Measurements from ENCODE around the gene POU2F1.

Gene POU2F1

DNA sequence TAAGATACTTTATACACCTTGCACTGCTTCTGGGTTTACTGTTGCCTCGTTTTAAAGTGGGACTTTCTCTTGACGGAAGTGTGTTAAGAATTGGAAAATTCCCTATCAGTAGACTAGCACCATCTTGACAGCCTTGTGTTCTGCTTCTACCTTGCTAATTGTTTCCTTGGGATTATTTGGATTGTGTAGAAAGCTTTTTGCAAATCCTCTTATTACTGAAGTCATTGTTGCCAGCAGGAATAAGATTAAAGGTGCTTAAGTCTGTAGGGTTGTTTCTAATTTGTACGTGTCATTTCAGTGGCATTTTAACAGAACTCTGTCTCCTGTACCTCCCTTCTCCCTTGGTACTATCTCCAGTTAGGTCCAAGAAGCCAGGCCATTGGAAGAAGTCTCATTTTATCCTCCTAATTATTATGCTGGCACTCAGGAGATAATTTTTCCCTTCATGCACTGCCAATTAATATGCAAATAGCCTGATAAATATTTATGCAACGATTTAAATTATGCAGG is 107.7 kb downstream of the POU2F1 start:
- DNase-seq, result no peak

DNA sequence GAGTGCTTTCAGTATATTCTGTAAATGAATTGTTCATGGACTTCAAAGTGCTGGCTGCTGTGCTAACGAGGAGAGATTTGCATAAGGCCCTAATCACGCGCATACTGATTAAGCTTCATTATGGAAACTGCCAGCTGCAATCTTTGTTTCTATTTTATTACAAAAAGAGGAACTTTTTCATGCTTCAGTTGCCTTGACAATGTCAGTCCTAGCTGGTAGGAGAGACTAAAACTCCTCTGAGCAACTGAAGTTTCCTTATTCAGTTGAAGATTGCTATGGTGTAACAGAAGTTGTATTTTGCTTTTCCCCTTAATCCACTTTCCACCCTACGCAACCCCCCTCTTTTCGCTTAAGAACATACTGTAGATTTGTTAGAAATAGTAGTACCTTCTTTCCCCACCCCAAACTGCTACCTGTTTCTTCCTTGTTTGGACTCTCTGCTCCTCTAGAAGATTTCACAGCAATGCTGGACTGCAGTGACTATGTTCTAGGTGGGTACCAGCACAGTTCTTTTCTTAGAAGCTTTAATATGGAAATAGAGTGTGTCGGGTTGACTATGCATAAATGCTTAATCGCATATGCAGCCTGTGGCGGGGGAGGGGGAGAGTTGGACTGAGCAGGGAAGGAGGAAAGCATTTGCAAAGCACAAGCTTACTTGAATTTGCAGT is 108.3 kb downstream of the POU2F1 start:
- DNase-seq, result no peak

DNA sequence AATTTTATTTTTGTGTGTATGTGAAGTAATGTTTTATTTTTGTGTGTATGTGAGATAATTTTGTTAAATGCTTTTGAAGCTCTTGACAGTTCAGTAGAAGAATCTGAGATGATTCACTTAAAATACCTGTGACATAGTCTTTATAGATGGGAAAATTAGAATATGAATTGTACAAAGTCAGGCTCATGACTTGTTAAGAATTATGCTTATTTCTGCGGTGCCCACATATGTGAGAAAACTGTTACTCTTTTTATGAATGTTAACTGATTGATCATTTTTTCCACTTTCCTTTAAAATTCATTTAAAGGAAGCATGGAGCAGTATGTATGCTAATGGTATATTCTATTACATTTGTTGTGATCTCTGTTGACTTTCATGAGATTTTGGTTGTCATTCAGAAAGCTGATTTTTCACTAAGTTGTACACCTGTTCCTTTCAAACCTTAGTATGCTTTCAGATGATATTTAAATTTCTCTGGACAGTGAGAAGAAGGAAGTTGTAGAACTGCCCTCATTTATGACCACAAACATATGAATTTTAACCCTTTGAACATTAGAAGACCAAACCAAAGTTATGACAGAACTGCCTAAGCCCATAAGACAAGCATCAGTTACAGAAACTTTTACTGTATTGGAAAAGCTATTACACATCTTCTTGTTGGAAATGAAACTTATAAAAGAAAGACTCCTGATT is 110.1 kb downstream of the POU2F1 start:
- DNase-seq, result no peak

DNA sequence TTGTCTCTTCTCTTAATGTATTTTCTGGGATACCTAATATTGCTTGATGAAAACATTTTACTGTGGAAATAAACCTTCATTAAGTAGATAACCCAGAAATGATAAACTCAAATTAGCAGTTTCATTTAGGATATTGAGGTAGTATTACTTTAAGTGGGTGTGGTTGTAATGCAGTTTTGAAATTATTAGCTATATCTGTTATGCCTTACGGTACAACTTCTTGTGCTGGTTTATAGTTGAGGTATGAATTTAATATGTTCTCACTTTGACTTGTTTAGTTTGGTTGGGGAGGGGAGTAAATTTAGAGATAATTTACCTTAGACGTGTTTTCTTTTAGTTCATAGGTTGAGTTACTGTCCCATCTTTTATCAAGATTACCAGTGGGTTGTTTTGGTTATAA is 111.0 kb downstream of the POU2F1 start:
- DNase-seq, result no peak

DNA sequence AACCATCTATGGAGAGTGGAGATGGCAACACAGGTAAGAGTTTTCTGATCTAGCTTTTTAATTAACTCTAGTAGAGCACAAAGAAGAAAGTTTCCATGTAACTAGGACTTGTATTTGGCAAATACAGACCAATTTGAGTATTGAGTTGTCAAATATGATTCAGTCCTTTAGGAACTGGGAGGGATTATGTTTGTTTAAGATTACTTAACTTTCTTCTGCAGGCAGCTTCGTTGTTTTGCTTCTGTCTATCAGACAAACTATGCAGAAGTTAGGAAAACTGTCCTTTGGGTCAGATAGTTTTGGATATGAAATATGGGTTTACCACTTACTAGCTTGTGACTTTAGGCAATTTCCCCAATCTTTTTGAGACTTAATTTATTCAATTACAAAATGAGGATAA is 111.8 kb downstream of the POU2F1 start:
- DNase-seq, result no peak

DNA sequence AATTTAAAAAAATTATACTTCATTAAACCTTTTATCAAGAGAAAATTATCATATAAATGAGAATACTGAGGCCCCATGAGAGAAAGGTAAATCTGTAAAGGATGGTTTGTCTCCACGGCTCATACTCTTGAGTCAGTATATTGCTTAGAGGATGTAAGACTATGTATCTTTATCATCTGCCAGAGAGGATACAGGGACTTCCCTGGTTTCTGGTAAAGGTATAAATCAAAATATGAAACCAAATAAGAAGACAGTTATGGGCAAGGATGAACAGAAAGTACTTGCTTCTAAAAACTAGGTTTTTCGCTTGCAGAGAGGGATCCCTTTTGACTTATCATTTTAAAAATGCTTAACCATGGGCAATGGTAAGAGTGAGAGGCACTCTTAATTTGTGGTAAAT is 112.4 kb downstream of the POU2F1 start:
- DNase-seq, result no peak

DNA sequence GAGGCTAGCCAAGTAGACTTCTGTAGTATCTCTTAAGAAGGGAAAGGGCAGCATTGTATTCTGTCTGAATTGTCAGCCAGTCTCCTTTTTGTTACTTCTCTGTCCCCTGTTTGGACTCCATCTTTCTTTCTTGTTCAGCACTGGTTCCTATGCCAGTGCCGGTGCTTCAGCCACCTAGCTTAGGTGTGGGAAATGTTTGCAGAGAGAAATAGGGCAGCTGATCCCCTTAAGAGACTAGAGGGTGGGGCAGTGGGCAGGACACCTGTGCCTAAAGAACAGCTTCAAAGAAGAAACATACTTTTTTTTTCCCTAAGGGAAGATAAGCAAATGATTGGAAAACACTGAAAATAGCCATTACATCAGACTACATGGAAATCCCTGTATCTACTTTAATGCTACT is 113.0 kb downstream of the POU2F1 start:
- no peak for DNase-seq

DNA sequence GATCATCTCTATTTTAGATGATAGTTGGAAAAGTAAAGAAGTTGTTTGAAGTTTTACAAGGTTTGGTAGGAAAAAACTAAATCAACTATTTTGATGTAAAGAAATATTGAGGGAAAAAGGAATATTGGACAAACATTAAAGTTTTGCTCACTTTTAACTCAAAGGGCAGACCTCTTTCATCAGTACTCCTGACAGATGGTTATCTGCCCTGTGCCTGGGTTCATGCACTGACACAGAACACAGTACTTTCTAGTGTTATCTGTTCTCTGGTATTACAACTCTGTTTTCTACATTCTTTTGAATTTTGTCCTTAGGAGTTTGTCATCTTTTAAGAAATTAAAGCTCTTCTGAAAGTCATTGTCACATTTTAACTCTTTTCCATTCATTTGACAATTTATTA is 118.7 kb downstream of the POU2F1 start:
- no peak for DNase-seq

DNA sequence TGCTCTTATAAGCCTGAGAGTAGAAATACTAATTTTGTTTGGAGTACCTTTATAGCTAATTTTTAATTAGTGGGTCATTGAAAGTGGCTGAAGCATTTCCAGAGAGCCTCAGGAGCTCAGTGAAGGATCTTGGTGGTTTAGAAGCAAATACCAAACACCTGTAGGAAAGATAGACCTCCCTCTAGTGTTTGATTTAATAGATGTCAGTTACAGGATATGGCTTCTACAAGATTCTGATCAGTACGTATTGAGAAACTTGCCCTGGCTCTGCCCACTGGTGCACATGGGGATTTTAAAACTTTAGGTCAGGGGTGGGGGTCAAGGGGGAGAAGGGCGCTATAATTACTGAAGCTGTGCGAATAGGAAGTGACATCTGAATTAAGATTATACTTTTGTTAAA is 122.2 kb downstream of the POU2F1 start:
- no peak for DNase-seq

DNA sequence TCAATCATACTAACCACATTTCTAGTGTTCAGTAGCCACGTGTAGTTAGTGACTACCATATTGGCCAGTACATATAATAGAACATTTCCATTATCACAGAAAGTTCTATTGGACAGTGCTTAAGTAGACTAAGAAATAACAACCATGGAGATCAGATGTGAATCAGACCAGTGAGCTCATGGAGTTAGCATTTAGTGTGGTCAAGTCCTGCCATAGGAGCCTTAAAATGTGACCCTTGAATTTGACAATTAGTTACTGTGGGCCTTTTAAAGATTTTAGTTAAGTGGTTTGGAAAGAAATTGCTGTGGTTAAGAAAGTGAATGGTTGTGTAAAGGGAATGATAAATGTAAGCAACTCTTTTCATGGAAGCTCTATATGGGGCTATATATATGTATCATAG is 123.4 kb downstream of the POU2F1 start:
- DNase-seq, result no peak

DNA sequence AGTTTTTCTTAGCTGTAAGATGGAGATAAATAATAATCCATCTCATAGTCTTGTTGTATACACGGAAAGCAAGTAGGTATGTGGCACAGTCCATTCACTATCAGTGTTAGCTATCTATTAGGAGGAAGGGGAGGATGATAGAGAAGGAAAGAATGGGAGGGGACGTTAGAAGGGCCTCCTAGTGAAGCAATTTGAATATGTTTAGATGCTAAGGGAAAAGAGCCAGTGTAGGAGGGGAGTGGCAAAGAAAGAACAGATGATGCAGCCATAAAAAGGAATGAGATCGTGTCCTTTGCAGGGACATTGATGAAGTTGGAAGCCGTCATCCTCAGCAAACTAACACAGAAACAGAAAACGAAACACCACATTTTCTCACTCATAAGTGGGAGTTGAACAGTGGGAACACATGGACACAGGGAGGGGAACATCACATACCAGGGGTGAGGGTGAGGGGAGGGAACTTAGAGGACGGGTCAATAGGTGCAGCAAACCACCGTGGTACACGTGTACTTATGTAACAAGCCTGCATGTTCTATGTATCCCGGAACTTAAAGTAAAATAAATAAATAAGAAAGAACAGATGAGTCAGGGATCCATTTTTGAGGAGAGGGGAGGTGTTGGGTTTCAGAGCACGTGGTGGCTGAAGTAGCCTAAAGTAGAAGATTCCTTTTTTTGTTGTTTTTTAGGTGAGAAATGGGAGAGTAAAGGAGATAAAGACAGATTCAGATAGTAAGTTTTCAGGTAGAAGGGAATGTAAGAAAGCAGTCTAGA is 124.1 kb downstream of the POU2F1 start:
- no peak for DNase-seq

DNA sequence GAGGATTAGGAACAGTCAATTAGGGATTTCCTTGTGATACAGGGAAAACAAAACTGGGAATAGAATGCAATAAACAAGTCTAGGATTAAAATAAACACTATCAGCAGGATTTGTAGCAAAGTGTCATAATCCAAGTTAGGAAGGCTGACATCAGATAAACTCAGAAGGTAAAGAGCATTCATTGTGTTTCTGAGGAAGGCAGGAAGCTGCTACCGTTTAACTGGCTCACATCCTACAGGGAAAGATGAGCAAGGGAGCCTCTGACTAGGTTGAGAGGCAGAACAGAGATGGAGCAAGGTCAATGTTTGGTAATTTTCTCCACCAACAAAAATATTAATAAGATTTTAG is 124.7 kb downstream of the POU2F1 start:
- no peak for DNase-seq

DNA sequence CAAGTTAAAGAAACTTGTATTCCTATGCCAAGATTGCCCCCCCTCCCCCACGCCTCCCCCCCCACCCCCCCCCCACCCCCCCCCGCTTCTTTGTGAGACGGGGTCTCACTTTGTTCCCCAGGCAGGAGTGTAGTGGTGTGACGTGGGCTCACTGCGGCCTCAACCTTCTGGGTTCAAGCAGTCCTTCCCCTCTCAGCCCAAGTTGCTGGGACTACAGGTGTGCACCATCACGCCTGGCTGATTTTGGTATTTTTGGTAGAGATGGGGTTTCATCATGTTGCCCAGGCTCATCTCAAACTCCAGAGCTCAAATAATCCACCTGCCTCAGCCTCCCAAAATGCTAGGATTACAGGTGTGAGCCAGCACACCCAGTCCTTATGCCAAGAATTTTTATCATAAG is 136.6 kb downstream of the POU2F1 start:
- no peak for DNase-seq

DNA sequence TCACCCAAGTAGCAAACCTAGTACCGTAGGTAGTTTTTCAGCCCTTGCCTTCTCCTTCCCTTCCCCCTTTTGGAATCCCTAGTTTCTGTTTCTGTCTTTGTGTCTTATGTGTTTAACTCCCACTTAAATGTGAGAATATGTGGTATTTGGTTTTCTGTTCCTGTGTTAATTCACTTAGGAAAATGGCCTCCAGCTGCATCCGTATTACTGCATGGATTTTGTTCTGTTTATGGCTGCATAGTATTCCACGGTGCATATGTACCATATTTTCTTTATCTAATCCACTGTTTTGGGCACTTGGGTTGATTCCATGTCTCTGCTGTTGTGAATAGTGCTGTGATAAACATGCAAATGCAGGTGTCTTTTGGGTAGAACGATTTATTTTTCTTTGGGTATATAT is 138.6 kb downstream of the POU2F1 start:
- DNase-seq, result no peak

DNA sequence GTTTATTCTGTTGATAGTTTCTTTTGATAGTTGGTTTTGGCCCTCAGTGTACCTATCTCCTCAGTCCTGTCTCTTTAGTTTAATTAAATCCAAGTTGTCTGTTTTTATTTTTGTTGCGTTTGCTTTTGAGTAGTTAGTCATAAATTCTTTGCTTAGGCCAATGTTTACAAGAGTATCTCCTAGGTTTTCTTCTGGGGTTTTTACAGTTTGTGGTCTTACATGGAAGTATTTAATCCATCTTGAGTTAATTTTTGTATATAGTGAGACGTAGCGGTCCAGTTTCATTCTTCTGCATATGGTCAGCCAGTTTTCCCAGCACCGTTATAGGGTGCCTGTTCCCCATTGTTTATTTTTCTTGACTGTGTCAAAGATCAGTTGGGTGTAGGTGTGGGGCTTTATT is 139.4 kb downstream of the POU2F1 start:
- DNase-seq, result no peak

DNA sequence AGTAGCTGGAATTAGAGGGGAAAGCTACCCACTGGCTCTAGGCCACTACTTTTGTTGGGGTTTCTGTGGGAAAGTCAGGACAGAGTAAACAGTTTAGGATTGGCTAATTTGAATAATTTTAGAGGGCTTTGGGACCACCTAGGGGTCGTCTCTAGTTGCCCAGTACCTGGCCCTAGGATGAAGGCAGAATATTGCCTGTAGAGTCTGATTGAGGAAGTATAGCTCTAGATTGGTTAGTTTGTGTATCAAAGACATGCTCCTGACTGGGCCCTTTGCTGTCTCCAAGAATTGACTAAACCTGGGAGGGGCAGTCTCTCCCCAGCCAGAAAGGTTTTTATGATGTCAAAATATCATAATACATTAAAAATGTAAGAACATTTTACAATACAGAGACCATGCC is 142.0 kb downstream of the POU2F1 start:
- no peak for DNase-seq

DNA sequence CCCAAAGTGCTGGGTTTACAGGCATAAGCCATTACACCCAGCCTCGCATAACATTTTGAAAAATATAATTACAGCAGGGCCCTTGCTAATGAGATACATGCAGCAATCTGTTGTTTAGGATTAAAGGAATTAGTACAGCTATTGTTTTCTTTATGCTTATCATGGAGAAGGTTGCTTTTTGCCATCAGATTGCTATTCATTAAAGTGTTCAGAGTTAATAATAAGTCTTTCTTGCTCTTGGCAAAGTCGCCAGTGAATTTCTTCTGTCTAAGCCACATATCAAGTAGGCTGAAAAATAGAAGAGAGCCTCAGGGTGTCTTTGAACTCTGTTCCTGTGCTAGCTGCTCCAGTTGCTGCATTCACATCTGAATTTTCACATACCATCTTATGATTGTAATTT is 144.1 kb downstream of the POU2F1 start:
- DNase-seq, result no peak

DNA sequence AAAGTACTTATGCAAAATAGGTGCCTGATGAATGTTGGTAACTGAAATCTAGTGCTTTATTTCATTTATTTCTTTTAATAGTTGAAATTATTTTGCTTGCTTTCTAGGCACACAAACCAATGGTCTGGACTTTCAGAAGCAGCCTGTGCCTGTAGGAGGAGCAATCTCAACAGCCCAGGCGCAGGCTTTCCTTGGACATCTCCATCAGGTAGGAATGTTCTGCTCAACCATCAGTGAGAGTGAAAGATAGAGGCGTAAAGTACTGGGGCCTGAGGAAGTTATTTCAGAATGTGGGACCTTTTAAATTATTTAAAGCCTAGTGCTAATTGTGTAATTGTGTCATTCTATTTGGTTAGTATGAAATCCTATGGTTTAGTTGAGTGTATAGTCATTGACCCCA is 144.7 kb downstream of the POU2F1 start:
- DNase-seq, result no peak

DNA sequence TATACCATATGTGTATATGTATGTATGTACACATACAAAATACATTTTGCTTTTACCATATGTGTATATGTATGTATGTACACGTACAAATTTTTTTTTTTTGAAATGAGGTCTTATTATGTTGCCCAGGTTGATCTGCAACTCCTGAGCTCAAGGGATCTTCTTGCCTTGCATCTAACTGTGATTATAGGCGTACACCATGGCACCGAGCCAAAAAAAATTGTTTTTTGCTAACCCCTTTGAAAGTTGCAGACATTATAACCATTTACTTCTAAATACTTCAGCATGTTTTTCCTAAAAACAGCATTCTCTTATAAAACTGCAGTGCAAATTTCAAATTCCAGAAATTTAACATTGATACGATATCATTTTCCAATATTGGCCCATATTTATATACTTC is 147.0 kb downstream of the POU2F1 start:
- DNase-seq, result no peak

DNA sequence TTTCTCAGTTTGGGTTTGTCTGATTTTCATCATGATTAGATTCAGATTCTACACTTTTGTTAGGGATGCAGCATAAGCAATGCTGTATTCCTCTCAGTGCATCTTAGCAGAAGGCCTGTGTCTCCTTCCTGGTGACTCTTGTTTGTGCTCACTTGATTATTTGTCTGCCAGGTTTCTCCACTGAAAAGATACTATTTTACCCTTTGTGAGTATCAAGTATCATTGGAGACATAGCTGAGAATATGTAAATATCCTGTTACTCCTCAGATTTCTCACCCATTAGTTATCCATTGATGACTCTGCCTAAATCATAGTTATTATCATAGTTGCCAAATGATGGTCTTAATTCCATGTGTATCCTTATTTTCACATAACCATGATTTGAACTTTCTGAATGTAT is 148.5 kb downstream of the POU2F1 start:
- DNase-seq, result no peak

DNA sequence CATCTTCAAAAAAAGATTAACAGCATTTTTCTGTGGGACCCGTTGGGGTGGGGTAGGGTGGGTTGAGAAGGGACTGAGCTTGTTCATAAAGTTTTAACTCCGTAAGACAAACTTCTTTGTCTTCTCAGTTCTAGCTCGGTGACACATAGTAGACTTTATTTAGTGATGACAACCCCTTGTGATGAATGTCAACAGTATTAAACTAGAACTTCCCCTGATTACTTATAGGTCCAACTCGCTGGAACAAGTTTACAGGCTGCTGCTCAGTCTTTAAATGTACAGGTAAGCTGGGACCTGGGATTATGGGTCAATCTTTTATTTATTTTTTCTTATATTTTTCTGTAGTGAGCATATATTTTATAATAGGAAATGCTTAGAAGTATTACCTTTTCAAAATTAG is 149.2 kb downstream of the POU2F1 start:
- no peak for DNase-seq

DNA sequence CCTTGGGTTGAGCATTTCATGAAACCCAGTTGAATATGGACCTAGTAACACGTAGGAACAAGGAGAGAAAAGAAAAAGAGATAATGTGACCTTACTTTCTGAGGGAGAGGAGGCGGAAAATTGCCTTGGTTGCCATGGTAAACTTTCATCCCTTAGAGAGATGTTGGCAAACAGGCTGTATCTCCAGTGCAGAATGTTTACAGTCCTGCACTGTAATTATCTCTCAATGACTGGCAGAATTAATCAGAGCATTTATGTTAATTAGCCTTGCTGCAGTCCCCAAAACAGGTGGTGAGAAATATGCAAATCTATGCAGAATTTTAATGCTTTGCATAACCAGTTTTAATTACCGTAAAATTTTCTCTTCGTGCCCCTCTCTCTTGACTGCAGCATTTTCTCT is 150.3 kb downstream of the POU2F1 start:
- no peak for DNase-seq

DNA sequence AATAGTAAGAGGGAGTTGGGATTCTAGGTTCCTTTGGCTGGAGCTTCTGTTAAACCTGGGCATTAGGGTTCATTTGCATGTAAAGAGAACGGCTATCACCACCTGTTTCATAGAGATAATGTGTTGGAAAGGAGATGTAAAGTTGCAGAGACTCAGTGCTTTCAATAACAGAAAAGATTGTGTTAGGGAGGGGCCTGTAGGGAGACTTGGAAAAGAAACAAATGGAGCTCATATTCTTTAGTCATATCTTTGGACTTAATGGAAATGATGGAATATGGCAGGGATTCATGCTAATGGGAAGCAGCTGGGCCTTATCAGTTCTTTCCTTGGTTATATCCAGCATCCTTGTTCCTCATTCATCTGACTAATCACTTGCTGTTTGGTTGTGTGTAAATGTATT is 152.7 kb downstream of the POU2F1 start:
- no peak for DNase-seq

DNA sequence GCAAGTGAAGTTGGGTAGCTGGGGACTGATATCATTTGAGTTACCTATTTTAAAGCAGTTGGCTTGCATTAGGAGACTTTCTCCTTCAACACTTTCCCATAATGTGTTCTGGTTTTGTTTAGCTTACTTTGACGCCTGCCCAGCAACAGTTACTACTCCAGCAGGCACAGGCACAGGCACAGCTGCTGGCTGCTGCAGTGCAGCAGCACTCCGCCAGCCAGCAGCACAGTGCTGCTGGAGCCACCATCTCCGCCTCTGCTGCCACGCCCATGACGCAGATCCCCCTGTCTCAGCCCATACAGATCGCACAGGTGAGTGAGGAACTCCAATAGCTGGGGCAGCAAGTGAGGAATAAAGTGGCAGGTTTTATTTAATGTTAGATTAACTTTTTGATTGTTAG is 153.3 kb downstream of the POU2F1 start:
- DNase-seq, result no peak
